Pancreas (tissue), 10 donors: ENCODE measurements around the gene GATA3. TPM values are rescaled to one million over a fixed set of nuclear protein-coding genes. Genes with fewer than 3 reads are reported as not detected.

Source experiments
- ATAC-seq, 4 donors: fragments of 200-7000 bp; cut with Tn5 transposase; one replicate each; pipeline versions ENCODE4 v1.8.0 to v1.9.1; 2020; ENCODE audit warnings: mild to moderate bottlenecking in 4 of 4, moderate library complexity in 4 of 4
- DNase-seq, 6 donors: peaks; one replicate each; pipeline ENCODE4 v3.0.0-alpha.2; 2020
- FAIRE-seq: peaks from 2 replicates; lab custom pipeline; 2012; peaks lifted over from hg19 to GRCh38; lab: Jason Lieb, UNC
- H3K27ac ChIP-seq, 4 donors: fragments of 200-600 bp; sonication (generic); 1 replicate in 3 of 4; 2 replicates in 1 of 4; pipeline versions ENCODE4 v1.5.0 to v1.8.0; 2020
- H3K27me3 ChIP-seq, 4 donors: fragments of 200-600 bp; one replicate each; pipeline ENCODE4 v1.8.0; 2021
- H3K36me3 ChIP-seq, 3 donors: fragments of 200-600 bp; sonication (generic) in 1 of 3; one replicate each; pipeline versions ENCODE4 v1.5.0 to v1.8.0; 2020 to 2021
- H3K4me1 ChIP-seq, 3 donors: fragments of 200-600 bp; one replicate each; pipeline ENCODE4 v1.8.0; 2021
- H3K4me3 ChIP-seq, 4 donors: fragments of 200-600 bp; sonication (generic) in 2 of 4; one replicate each; pipeline versions ENCODE4 v1.5.0 to v1.8.0; 2020 to 2021
- H3K9me3 ChIP-seq, 4 donors: fragments of 200-600 bp; one replicate each; pipeline ENCODE4 v1.8.0; 2021
- CTCF ChIP-seq, 4 donors: fragments of 200-600 bp; sonication (generic) in 3 of 4; IDR thresholded peaks; one replicate each; pipeline versions ENCODE4 v1.5.0 to v1.8.0; 2021; ENCODE audit warnings: antibody characterized with exemption in 4 of 4
- WGBS, 2 donors: extraction: QIAGEN DNeasy Blood & Tissue Kit; methylation state at CpG; one replicate each; pipeline ENCODE4 v1.1.7; 2013; 5-methylcytosine and 5-hydroxymethylcytosine counted together
- intact Hi-C, 3 donors: fragments of 100-400 bp; cut with DNase I; formaldehyde crosslinking; loops; one replicate each; pipeline versions ENCODE4 v1.11.1 to v1.14.2; 2022
- polyA plus RNA-seq, 2 donors: library from polyadenylated mRNA; stranded (reverse); fragments of 200-250 nt; gene quantifications; one replicate each; pipeline ENCODE4 v1.2.3, GENCODE V29; 2013
- total RNA-seq, 6 donors: library from RNA; stranded (reverse); fragmentation: NEBNext Ultra II Directional in 4 of 6; extraction: Animal tissue kit (Norgen Biotek cat#: 25700) in 4 of 6; gene quantifications; one replicate each; pipeline versions ENCODE4 v1.2.1 to v1.2.4, GENCODE V29; 2021 to 2023
- donor health status: healthy with polysubstance abuse.
- donor health status: DM: no; HTN: no; CAD: no; lungs with moderate emphysema.
- donor health status: DM: no; HTN: no; CAD: no.
- donor health status: control.
- donor health status: control.
- donor health status: Bipolar disorder and iron deficiency.
- donor health status: DM: yes; HTN: yes; CAD: no.
- donor health status: DM: no; HTN: no; CAD: no.
- donor health status: DM: no; HTN: no; CAD: no.
- donor health status: DM: yes; HTN: yes; CAD: no.

GATA3 gene
- total and polyA plus RNA-seq, 8 donors: 0.11 to 0.38 (median 0.23) TPM; not detected in 2

GRCh38 chr10:8041992-8042720, 12.3 kb upstream of the GATA3 start:
- intact Hi-C loops: no loop called here
- Histone ChIP-seq H3K4me3 (no peak overlapping the region), H3K27ac (no peak overlapping the region), H3K36me3 (no peaks in the 10 kb centered on the region), H3K27me3 (peaks cover 0 to 70% (median 24%) of the 10 kb centered on the region in 4 donors), H3K9me3 (no peaks in the 10 kb centered on the region), H3K4me1 (peaks cover 7 to 9% (median 8%) of the 10 kb centered on the region in 3 donors)
- DNase-seq (no peak), FAIRE-seq (no peak), ATAC-seq (no peak)
- 7 to 9% methylated on average over 17 of the region's 17 CpGs for WGBS, 2 donors
- TF ChIP-seq CTCF (IDR thresholded peaks at IDR 0.05): no peak

GRCh38 chr10:8042721-8043568, 11.5 kb upstream of the GATA3 start:
- FAIRE-seq (no peak), ATAC-seq (no peak), DNase-seq (no peak)
- Histone ChIP-seq H3K4me1 (peaks cover 7 to 9% (median 8%) of the 10 kb centered on the region in 3 donors), H3K27me3 (peaks cover 0 to 76% (median 21%) of the 10 kb centered on the region in 4 donors), H3K27ac (no peak overlapping the region), H3K9me3 (no peaks in the 10 kb centered on the region), H3K36me3 (no peaks in the 10 kb centered on the region), H3K4me3 (no peak overlapping the region)
- intact Hi-C loops: no loop called here
- 6 to 8% methylated on average over 35 of the region's 35 CpGs for WGBS, 2 donors
- no peak for TF ChIP-seq CTCF (IDR thresholded peaks at IDR 0.05)

DNA sequence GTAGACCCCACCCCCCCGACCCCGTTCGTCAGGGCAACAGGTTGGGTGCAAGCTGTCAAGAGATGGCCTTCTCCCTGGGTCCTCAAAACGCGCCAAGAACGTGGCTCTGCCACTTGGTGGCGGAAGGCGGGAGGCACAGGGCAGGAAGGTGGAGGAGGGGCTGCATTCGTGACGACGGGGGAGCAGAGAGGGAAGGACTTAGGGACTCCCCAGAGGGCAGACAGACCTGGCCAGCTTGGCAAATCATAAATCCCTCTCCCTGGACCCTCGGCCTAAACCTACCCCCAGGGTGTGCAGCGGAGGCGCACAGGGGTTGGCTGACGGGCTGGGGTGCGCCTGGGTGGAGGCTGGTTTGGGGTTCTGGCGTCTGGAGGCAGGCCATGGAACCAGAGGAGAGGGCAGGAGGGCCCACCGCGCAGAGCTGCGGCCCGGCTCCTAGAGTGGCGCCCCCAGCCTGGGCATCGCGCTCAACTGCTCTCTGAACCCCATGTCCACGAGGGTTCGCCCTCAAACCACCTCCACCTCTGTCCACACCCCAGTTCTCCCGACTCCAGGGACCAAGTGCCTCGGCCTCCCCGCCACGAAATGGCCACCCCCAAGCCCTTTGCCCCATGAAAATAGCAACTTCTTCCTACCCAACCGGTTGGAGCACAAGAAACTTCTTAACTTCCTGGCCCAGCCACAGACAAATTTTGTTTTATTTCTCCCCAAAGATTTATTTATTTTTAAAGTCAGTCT, 10.8 kb upstream of the GATA3 start:
- H3K27ac ChIP-seq: no peak overlapping the region
- H3K36me3 ChIP-seq: no peaks in the 10 kb centered on the region
- FAIRE-seq (no peak), DNase-seq (no peak), ATAC-seq (peak in 2 of 4 donors; percentile 14 to 18)
- H3K4me3 ChIP-seq: no peak overlapping the region
- H3K9me3 ChIP-seq: no peaks in the 10 kb centered on the region
- WGBS, 2 donors: 6 to 13% methylated on average over 31 of the region's 31 CpGs
- peaks cover 0 to 73% (median 21%) of the 10 kb centered on the region in 4 donors for H3K27me3 ChIP-seq
- H3K4me1 ChIP-seq: peaks cover 7 to 9% (median 8%) of the 10 kb centered on the region in 3 donors
- intact Hi-C loops: no loop called here
- TF ChIP-seq CTCF (IDR thresholded peaks at IDR 0.05): no peak

- ATAC-seq (no peak), DNase-seq (no peak), FAIRE-seq (no peak)
- H3K27ac ChIP-seq: no peak overlapping the region
- H3K27me3 ChIP-seq: peaks cover 0 to 73% (median 23%) of the 10 kb centered on the region in 4 donors
- WGBS, 2 donors: 10 to 14% methylated on average over 12 of the region's 12 CpGs
- no peaks in the 10 kb centered on the region for H3K9me3 ChIP-seq
- H3K4me3 ChIP-seq: peak overlapping the region in 1 of 4 donors; percentile 39
- H3K36me3 ChIP-seq: no peaks in the 10 kb centered on the region
- intact Hi-C loops: no loop called here
- TF ChIP-seq CTCF (IDR thresholded peaks at IDR 0.05): no peak
- H3K4me1 ChIP-seq: peaks cover 8 to 11% (median 8%) of the 10 kb centered on the region in 3 donors
Measured at GRCh38 chr10:8044331-8044907, 10.1 kb upstream of the GATA3 start.
